Activated T-helper 9 cell treated with anti-CD3 and anti-CD28 coated beads, Interleukin-2, amount 50 U/mL, for 16 hours (primary cell): Measurements from ENCODE around the gene E2F3.
"Not testable (repeated sequence)": the region's sequence is repeated elsewhere in the genome, so short reads cannot be mapped to it uniquely, and the experiment has no call there.

Experiments
- DNase-seq: peaks from one replicate; pipeline ENCODE4 v3.0.0-alpha.2; 2020; ENCODE audit warnings: low read depth

E2F3 gene

GRCh38 chr6:20433929-20434328 is 32.2 kb downstream of the E2F3 start:
- DNase-seq, result no peak

GRCh38 chr6:20434766-20435165 is 33.1 kb downstream of the E2F3 start:
- no peak for DNase-seq

GRCh38 chr6:20436719-20437118 is 35.0 kb downstream of the E2F3 start:
- DNase-seq, result no peak

- no peak for DNase-seq
Observed at GRCh38 chr6:20437639-20438038, 36.0 kb downstream of the E2F3 start.

- no peak for DNase-seq
Observed at GRCh38 chr6:20438462-20439070, 36.9 kb downstream of the E2F3 start.

GRCh38 chr6:20439558-20439957 is 37.9 kb downstream of the E2F3 start:
- DNase-seq, result no peak

GRCh38 chr6:20440296-20440695 is 38.6 kb downstream of the E2F3 start:
- no peak for DNase-seq

GRCh38 chr6:20441236-20441635 is 39.6 kb downstream of the E2F3 start:
- no peak for DNase-seq

GRCh38 chr6:20441921-20442320 is 40.2 kb downstream of the E2F3 start:
- DNase-seq, result no peak

- DNase-seq, result no peak
Observed at GRCh38 chr6:20444786-20445271, 43.1 kb downstream of the E2F3 start.

- DNase-seq, result no peak
Observed at GRCh38 chr6:20447157-20447556, 45.5 kb downstream of the E2F3 start.

- no peak for DNase-seq
Observed at GRCh38 chr6:20447581-20448132, 46.0 kb downstream of the E2F3 start.

- DNase-seq, result no peak
Observed at GRCh38 chr6:20448828-20449227, 47.1 kb downstream of the E2F3 start.

- no peak for DNase-seq
Observed at GRCh38 chr6:20454204-20454824, 52.6 kb downstream of the E2F3 start.

- no peak for DNase-seq
Observed at GRCh38 chr6:20455251-20455940, 53.7 kb downstream of the E2F3 start.

GRCh38 chr6:20458027-20458894 is 56.6 kb downstream of the E2F3 start:
- DNase-seq, result no peak

GRCh38 chr6:20459682-20460081 is 58.0 kb downstream of the E2F3 start:
- DNase-seq, result no peak

- no peak for DNase-seq
Observed at GRCh38 chr6:20461576-20461975, 59.9 kb downstream of the E2F3 start.

- no peak for DNase-seq
Observed at GRCh38 chr6:20463396-20463795, 61.7 kb downstream of the E2F3 start.

GRCh38 chr6:20464041-20464440 is 62.4 kb downstream of the E2F3 start:
- no peak for DNase-seq

GRCh38 chr6:20464847-20465246 is 63.2 kb downstream of the E2F3 start:
- DNase-seq, result no peak

GRCh38 chr6:20465616-20466015 is 63.9 kb downstream of the E2F3 start:
- DNase-seq, result not testable (repeated sequence)
